GM23248 (cell line): ENCODE results near the gene CNR1.

Experiments used
- EZH2 ChIP-seq: fragments of 200-600 bp; sonication (generic); IDR thresholded peaks from 2 replicates; pipeline ENCODE4 v1.6.1; 2018; ENCODE audit warnings: antibody characterized with exemption, mild to moderate bottlenecking; ENCODE audit not compliant: insufficient read depth, poor library complexity, severe bottlenecking
- EZH2phosphoT487 ChIP-seq: fragments of 200-600 bp; sonication (generic); IDR thresholded peaks from 2 replicates; pipeline ENCODE4 v1.6.1; 2018; ENCODE audit warnings: antibody characterized with exemption, moderate library complexity, mild to moderate bottlenecking, low read depth; ENCODE audit not compliant: insufficient read depth

- TF ChIP-seq EZH2 (no peak), EZH2phosphoT487 (no peak)
These were observed 2.5 kb downstream of the CNR1 start for GRCh38 chr6:88163616-88164015.
